IMR-90 (cell line): ENCODE results near the gene CLIC5. TPM values are rescaled to one million over a fixed set of nuclear protein-coding genes. Genes with fewer than 3 reads are reported as not detected.

Experiments used
- ATAC-seq: fragments of 200-7000 bp; cut with Tn5 transposase; 2 replicates; pipeline ENCODE4 v1.9.1; 2020; ENCODE audit warnings: low read depth, mild to moderate bottlenecking, moderate library complexity
- BruUV-seq: library from RNA; stranded (reverse); fragments of 400-500 nt; replicated peaks from 2 replicates; lab custom pipeline; 2021; lab: Mats Ljungman, UMichigan
- CTCF ChIA-PET: fragments of 300-600 bp; formaldehyde crosslinking; extraction: SDS; loops from one replicate; lab custom pipeline; 2021; ENCODE audit warnings: antibody characterized with exemption; lab: Yijun Ruan, JAX
- POLR2A ChIA-PET: fragments of 300-600 bp; sonication (Branson Sonifier 250); formaldehyde crosslinking; loops from one replicate; lab custom pipeline; 2022; ENCODE audit warnings: antibody characterized with exemption; ENCODE audit not compliant: unreplicated experiment; lab: Charles Lee
- DNase-seq: peaks from one replicate; pipeline ENCODE4 v3.0.0; 2013
- H2AFZ ChIP-seq: replicated peaks from 2 replicates; pipeline ENCODE3; 2013; ENCODE audit warnings: low read length, mild to moderate bottlenecking; ENCODE audit not compliant: poor library complexity
- H2AK5ac ChIP-seq: 2 replicates; pipeline ENCODE4 v1.6.1; 2013; ENCODE audit warnings: low read depth, low read length, inconsistent platforms
- H2AK9ac ChIP-seq: replicated peaks from 2 replicates; pipeline ENCODE3; 2013; ENCODE audit warnings: mild to moderate bottlenecking, low read depth, low read length, moderate library complexity; ENCODE audit not compliant: poor library complexity
- H2BK120ac ChIP-seq: 2 replicates; pipeline ENCODE4 v1.6.1; 2013; ENCODE audit warnings: low read depth, low read length, inconsistent platforms
- H2BK15ac ChIP-seq: 3 replicates; pipeline ENCODE4 v1.6.1; 2013; ENCODE audit warnings: low read depth, low read length, inconsistent platforms
- H2BK20ac ChIP-seq: 2 replicates; pipeline ENCODE4 v1.6.1; 2013; ENCODE audit warnings: low read depth, mild to moderate bottlenecking, inconsistent platforms, low read length, moderate library complexity
- H2BK5ac ChIP-seq: 2 replicates; pipeline ENCODE4 v1.6.1; 2013; ENCODE audit warnings: mild to moderate bottlenecking, low read depth, low read length, inconsistent platforms; ENCODE audit not compliant: poor library complexity, severe bottlenecking
- H3K14ac ChIP-seq: replicated peaks from 2 replicates; pipeline ENCODE4 v1.6.1; 2013; ENCODE audit warnings: low read depth, low read length, inconsistent platforms
- H3K18ac ChIP-seq: 2 replicates; pipeline ENCODE4 v1.6.1; 2013; ENCODE audit warnings: low read depth, low read length, control low read depth
- H3K23ac ChIP-seq: 2 replicates; pipeline ENCODE4 v1.6.1; 2013; ENCODE audit warnings: low read depth, low read length, inconsistent platforms
- H3K27ac ChIP-seq: 2 replicates; pipeline ENCODE4 v1.5.1; 2013; ENCODE audit warnings: mild to moderate bottlenecking, control low read depth, low read length; ENCODE audit not compliant: insufficient read depth
- H3K27me3 ChIP-seq: 2 replicates; pipeline ENCODE4 v1.6.1; 2013; ENCODE audit warnings: low read length; ENCODE audit not compliant: control insufficient read depth, insufficient read depth
- H3K36me3 ChIP-seq: 2 replicates; pipeline ENCODE4 v1.6.1; 2013; ENCODE audit warnings: low read length, mixed read lengths; ENCODE audit not compliant: control insufficient read depth, insufficient read depth
- H3K4ac ChIP-seq: 2 replicates; pipeline ENCODE4 v1.6.1; 2013; ENCODE audit warnings: low read depth, low read length, inconsistent platforms
- H3K4me1 ChIP-seq: 2 replicates; pipeline ENCODE4 v1.6.1; 2013; ENCODE audit warnings: low read length, mixed read lengths; ENCODE audit not compliant: control insufficient read depth, insufficient read depth
- H3K4me2 ChIP-seq: 2 replicates; pipeline ENCODE4 v1.6.1; 2013; ENCODE audit warnings: low read depth, mild to moderate bottlenecking, control low read depth, low read length, moderate library complexity
- H3K4me3 ChIP-seq: 2 replicates; pipeline ENCODE4 v1.5.1; 2013; ENCODE audit warnings: low read depth, mild to moderate bottlenecking, control low read depth, low read length, moderate library complexity; ENCODE audit not compliant: insufficient read depth
- H3K56ac ChIP-seq: 2 replicates; pipeline ENCODE4 v1.6.1; 2013; ENCODE audit warnings: low read length, inconsistent platforms; ENCODE audit not compliant: insufficient read depth; ENCODE audit errors: extremely low read depth
- H3K79me1 ChIP-seq, 2 experiments: 2 replicates each; pipeline ENCODE4 v1.6.1; 2013; ENCODE audit warnings: low read length in 2 of 2, inconsistent platforms in 1 of 2, low read depth in 1 of 2
- H3K9ac ChIP-seq: 2 replicates; pipeline ENCODE4 v1.6.1; 2013; ENCODE audit warnings: low read depth, low read length, control low read depth
- H3K9me1 ChIP-seq: 2 replicates; pipeline ENCODE4 v1.6.1; 2013; ENCODE audit warnings: low read length, inconsistent platforms; ENCODE audit not compliant: insufficient read depth
- H3K9me3 ChIP-seq: 2 replicates; pipeline ENCODE4 v1.6.1; 2013; ENCODE audit warnings: low read length; ENCODE audit not compliant: control insufficient read depth, insufficient read depth
- H4K20me1 ChIP-seq: 2 replicates; pipeline ENCODE4 v1.6.1; 2013; ENCODE audit warnings: low read length, inconsistent platforms; ENCODE audit not compliant: insufficient read depth
- H4K5ac ChIP-seq: 2 replicates; pipeline ENCODE4 v1.6.1; 2013; ENCODE audit warnings: mild to moderate bottlenecking, low read depth, low read length, control low read depth
- H4K8ac ChIP-seq, 2 experiments: 2 replicates each; pipeline ENCODE4 v1.6.1; 2013; ENCODE audit warnings: low read depth in 2 of 2, low read length in 2 of 2, control low read depth in 1 of 2, inconsistent platforms in 1 of 2
- H4K91ac ChIP-seq: 2 replicates; pipeline ENCODE4 v1.6.1; 2013; ENCODE audit warnings: low read depth, low read length, inconsistent platforms; ENCODE audit not compliant: insufficient read depth
- BHLHE40 ChIP-seq: fragments of 150-350 bp; IDR thresholded peaks from 2 replicates; pipeline ENCODE4 v1.6.1; 2016; ENCODE audit warnings: mild to moderate bottlenecking, low read depth, low read length
- CEBPB ChIP-seq: IDR thresholded peaks from 2 replicates; pipeline ENCODE4 v1.6.1; 2012; ENCODE audit warnings: low read depth, low read length, improper control_type of control experiment
- CHD1 ChIP-seq: IDR thresholded peaks from 2 replicates; pipeline ENCODE4 v1.6.1; 2012; ENCODE audit warnings: low read depth, low read length, improper control_type of control experiment
- FOS ChIP-seq: fragments of 150-350 bp; IDR thresholded peaks from 2 replicates; pipeline ENCODE4 v1.6.1; 2016; ENCODE audit warnings: low read depth, low read length
- MAZ ChIP-seq: IDR thresholded peaks from 2 replicates; pipeline ENCODE4 v1.6.1; 2012; ENCODE audit warnings: low read depth, mild to moderate bottlenecking, low read length, improper control_type of control experiment, moderate library complexity, borderline replicate concordance
- MXI1 ChIP-seq: IDR thresholded peaks from 2 replicates; pipeline ENCODE4 v1.6.1; 2012; ENCODE audit warnings: low read depth, mild to moderate bottlenecking, low read length, moderate library complexity, borderline replicate concordance
- NFE2L2 ChIP-seq: fragments of 150-350 bp; IDR thresholded peaks from 2 replicates; pipeline ENCODE4 v1.6.1; 2016; ENCODE audit warnings: low read depth, mild to moderate bottlenecking, low read length
- POLR2A ChIP-seq: IDR thresholded peaks from 2 replicates; pipeline ENCODE4 v1.6.1; 2012; ENCODE audit warnings: mild to moderate bottlenecking, low read depth, low read length
- RAD21 ChIP-seq: IDR thresholded peaks from 2 replicates; pipeline ENCODE4 v1.6.1; 2012; ENCODE audit warnings: low read length, improper control_type of control experiment
- WGBS, 2 experiments: methylation state at CpG; one replicate each; pipeline versions ENCODE4 v1.1.5 to v1.1.7; 2013; ENCODE audit warnings: missing lambda C conversion rate in 2 of 2; ENCODE audit not compliant: insufficient read length in 1 of 2; ENCODE audit errors: extremely low coverage in 2 of 2; 5-methylcytosine and 5-hydroxymethylcytosine counted together
- dilution Hi-C: fragments of 300-500 bp; cut with HindIII; formaldehyde crosslinking; loops from one replicate; pipeline ENCODE4 v1.14.3; 2018; ENCODE audit warnings: low sequenced_read_pairs; ENCODE audit not compliant: unreplicated experiment
- in situ Hi-C: fragments of 300-500 bp; cut with MboI; formaldehyde crosslinking; loops from 3 replicates; pipeline ENCODE4 v1.14.3; 2019; ENCODE audit warnings: low sequenced_read_pairs, inconsistent platforms, mixed read lengths
- intact Hi-C: fragments of 100-400 bp; cut with micrococcal nuclease; formaldehyde crosslinking; loops from 2 replicates; pipeline ENCODE4 v1.10.0; 2022
- polyA plus RNA-seq, 3 experiments: library from polyadenylated mRNA; depleted of rRNA; stranded (reverse); fragments of >200 nt; gene quantifications; 2 replicates each; pipeline ENCODE4 v1.2.3, GENCODE V29; 2012; ENCODE audit warnings: low replicate concordance in 1 of 3
- total RNA-seq: library from RNA; depleted of rRNA; stranded (reverse); fragments of >200 nt; gene quantifications from 2 replicates; pipeline ENCODE4 v1.2.3, GENCODE V29; 2012
- TF ChIP-seq, protein P1 (sequence below): fragments of 150-350 bp; IDR thresholded peaks from 2 replicates; pipeline ENCODE4 v1.6.1; 2017; ENCODE audit warnings: mild to moderate bottlenecking, antibody characterized with exemption, low read length, low read depth
- TF ChIP-seq, protein P2 (sequence below): conservative IDR thresholded peaks from 2 replicates; pipeline ENCODE4 v1.5.1; 2012; ENCODE audit warnings: mild to moderate bottlenecking, low read depth, low read length, improper control_type of control experiment

Gene CLIC5
- total and polyA plus RNA-seq, 2 of the 4 experiments (the other 2 are of a cell fraction), result not detected

DNA sequence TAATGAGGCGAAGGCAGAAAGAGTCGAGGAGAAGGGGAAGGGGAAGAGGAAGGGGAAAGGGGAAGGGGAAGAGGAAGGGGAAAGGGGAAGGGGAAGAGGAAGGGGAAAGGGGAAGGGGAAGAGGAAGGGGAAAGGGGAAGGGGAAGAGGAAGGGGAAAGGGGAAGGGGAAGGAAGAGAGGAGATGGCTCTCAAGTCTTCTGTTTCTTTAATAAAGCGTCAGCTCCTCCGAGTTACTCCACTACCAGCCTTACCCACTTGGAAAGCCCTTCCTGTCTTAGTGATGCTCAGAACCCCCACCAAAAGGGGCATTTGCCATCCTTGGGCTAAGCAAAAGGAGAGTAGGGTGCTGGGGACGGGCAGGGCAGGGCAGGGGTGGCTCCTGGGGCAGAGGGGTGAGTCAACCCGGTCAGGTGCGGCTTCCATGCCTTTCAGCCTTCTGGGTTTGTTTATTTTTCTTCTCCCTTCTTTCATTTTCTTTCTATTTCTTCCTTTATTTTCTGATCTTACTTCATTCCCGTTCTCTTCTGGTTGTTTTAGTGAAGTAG, 476 bp upstream of the CLIC5 start:
- TF ChIP-seq MXI1, result no peak
- TF ChIP-seq, protein P1, sequence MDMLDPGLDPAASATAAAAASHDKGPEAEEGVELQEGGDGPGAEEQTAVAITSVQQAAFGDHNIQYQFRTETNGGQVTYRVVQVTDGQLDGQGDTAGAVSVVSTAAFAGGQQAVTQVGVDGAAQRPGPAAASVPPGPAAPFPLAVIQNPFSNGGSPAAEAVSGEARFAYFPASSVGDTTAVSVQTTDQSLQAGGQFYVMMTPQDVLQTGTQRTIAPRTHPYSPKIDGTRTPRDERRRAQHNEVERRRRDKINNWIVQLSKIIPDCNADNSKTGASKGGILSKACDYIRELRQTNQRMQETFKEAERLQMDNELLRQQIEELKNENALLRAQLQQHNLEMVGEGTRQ, result no peak
- no peak for TF ChIP-seq FOS
- TF ChIP-seq CHD1, result no peak
- TF ChIP-seq CEBPB, result no peak
- TF ChIP-seq BHLHE40, result no peak
- TF ChIP-seq POLR2A, result no peak
- TF ChIP-seq MAZ, result no peak
- TF ChIP-seq NFE2L2, result no peak
- TF ChIP-seq RAD21, result no peak
- TF ChIP-seq, protein P2, sequence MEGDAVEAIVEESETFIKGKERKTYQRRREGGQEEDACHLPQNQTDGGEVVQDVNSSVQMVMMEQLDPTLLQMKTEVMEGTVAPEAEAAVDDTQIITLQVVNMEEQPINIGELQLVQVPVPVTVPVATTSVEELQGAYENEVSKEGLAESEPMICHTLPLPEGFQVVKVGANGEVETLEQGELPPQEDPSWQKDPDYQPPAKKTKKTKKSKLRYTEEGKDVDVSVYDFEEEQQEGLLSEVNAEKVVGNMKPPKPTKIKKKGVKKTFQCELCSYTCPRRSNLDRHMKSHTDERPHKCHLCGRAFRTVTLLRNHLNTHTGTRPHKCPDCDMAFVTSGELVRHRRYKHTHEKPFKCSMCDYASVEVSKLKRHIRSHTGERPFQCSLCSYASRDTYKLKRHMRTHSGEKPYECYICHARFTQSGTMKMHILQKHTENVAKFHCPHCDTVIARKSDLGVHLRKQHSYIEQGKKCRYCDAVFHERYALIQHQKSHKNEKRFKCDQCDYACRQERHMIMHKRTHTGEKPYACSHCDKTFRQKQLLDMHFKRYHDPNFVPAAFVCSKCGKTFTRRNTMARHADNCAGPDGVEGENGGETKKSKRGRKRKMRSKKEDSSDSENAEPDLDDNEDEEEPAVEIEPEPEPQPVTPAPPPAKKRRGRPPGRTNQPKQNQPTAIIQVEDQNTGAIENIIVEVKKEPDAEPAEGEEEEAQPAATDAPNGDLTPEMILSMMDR, result no peak
- no peaks in the 10 kb centered on the region for H3K36me3 ChIP-seq
- H3K9ac ChIP-seq, result no peak overlapping the region
- no peak overlapping the region for H3K56ac ChIP-seq
- no TSS peak for BruUV-seq
- H3K4me1 ChIP-seq, result peaks cover 5% of the 10 kb centered on the region; the same call in 1 of the 2 replicates
- POLR2A ChIA-PET, result no interaction called here
- no peak overlapping the region for H2BK5ac ChIP-seq
- no peaks in the 10 kb centered on the region for H3K9me1 ChIP-seq
- H3K4me2 ChIP-seq, result no peak overlapping the region
- H3K9me3 ChIP-seq, result no peaks in the 10 kb centered on the region
- in situ Hi-C loops (no loop called here), dilution Hi-C loops (no loop called here), intact Hi-C loops (no loop called here)
- no peak for DNase-seq
- no peak overlapping the region for H2BK15ac ChIP-seq
- H3K4me3 ChIP-seq, result no peak overlapping the region
- H3K79me1 ChIP-seq, result no peaks in the 10 kb centered on the region
- H3K27me3 ChIP-seq, result peaks cover 34% of the 10 kb centered on the region
- WGBS, 2 experiments, result no CpG with 5 or more reads among the region's 8 CpGs
- H3K27ac ChIP-seq, result no peak overlapping the region
- H4K20me1 ChIP-seq, result no peaks in the 10 kb centered on the region
- H4K5ac ChIP-seq, result no peak overlapping the region
- H2AFZ ChIP-seq, result no peak overlapping the region
- no peak overlapping the region for H3K4ac ChIP-seq
- H4K8ac ChIP-seq, result no peak overlapping the region
- no peak overlapping the region for H2AK5ac ChIP-seq
- no peak overlapping the region for H2BK20ac ChIP-seq
- H3K18ac ChIP-seq, result no peak overlapping the region
- H4K91ac ChIP-seq, result no peak overlapping the region
- no peak overlapping the region for H3K23ac ChIP-seq
- ATAC-seq, result no peak
- H2AK9ac ChIP-seq, result no peak overlapping the region
- H2BK120ac ChIP-seq, result no peak overlapping the region
- no peak overlapping the region for H3K14ac ChIP-seq
- CTCF ChIA-PET, result no interaction called here
